ENCODE measurements around the gene GNB1. TPM values are rescaled to one million over a fixed set of nuclear protein-coding genes. Genes with fewer than 3 reads are reported as not detected.
A peak's percentile ranks its signal among the peaks of the same experiment; 100 is the strongest.

The GNB1 gene
- total and polyA plus RNA-seq, 9 of the 15 experiments (the other 6 are each of a cell fraction or from before 2014, with no cell fraction given) = 34.3 to 388 (median 114) TPM

- TF ChIP-seq, protein P1, sequence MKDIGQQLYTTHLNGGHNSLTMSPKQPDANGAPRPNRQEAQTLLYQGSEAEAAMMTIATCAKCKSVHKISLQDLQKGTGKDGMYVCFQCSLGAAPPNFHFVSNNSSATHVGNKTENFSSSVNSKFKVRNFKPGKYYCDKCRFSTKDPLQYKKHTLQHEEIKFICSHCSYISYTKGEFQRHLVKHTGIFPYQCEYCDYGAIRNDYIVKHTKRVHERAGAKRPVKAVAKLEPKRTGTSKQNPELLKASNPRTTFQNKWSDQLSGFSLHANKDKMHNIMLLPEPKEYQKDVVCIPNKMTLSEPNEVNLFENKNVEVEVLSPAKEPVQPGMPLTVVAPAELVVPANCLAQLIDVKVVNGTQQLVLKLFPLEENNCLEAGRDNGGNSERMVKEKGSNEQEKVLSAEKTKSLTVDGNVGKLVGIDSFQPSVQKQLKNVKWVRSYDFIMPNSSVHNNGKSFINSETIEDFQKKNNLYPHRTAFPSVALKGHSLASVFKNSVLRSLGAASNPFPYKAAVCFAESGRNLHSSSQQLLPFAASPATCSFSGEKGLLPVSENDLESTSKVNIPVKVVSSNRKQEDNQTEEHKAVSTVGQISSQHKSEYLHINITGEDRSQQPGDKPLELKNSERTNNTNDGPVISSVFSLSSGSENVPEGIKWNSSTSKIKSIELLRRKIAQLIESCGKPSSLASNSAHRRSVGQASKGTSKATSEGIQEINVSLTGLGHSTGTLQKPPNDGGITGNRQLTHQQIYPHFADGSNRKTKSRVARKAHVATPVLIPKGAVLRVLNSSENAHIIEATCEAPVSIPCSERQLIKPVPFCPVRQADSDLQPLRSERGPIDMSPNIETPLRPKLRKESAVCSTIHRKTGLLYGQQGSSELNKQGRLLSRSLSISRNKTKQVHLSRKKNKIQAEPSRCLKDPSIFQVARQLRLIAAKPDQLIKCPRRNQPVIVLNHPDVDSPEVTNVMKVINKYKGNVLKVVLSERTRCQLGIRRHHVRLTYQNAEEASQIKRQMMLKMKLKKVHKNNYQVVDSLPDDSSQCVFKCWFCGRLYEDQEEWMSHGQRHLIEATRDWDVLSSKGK (CRISPR knock-in tag; IDR thresholded peaks at IDR 0.05) = no peak
- TF ChIP-seq ZNF431 (CRISPR knock-in tag; IDR thresholded peaks at IDR 0.05) = no peak
- TF ChIP-seq ZNF655 (CRISPR knock-in tag; IDR thresholded peaks at IDR 0.05) = no peak
- no peak for TF ChIP-seq ESRRA (IDR thresholded peaks at IDR 0.05; ENCODE audit: borderline replicate concordance, low read depth)
- no peak for TF ChIP-seq KHSRP (IDR thresholded peaks at IDR 0.05)
- TF ChIP-seq KAT2B (IDR thresholded peaks at IDR 0.05; ENCODE audit: low read depth, low read length) = no peak
- no peak for TF ChIP-seq NR1H2 (CRISPR knock-in tag; IDR thresholded peaks at IDR 0.05)
- TF ChIP-seq POLR2A (conservative IDR thresholded peaks at IDR 0.05) = peak; percentile 64; the same call in 1 of the 2 replicates
- no peak for TF ChIP-seq ETS2 (tag; IDR thresholded peaks at IDR 0.05; ENCODE audit: borderline replicate concordance, poor library complexity, severe bottlenecking)
- TF ChIP-seq SRSF3 (IDR thresholded peaks at IDR 0.05; ENCODE audit: insufficient read depth, low read length) = no peak
- TF ChIP-seq, protein P2, sequence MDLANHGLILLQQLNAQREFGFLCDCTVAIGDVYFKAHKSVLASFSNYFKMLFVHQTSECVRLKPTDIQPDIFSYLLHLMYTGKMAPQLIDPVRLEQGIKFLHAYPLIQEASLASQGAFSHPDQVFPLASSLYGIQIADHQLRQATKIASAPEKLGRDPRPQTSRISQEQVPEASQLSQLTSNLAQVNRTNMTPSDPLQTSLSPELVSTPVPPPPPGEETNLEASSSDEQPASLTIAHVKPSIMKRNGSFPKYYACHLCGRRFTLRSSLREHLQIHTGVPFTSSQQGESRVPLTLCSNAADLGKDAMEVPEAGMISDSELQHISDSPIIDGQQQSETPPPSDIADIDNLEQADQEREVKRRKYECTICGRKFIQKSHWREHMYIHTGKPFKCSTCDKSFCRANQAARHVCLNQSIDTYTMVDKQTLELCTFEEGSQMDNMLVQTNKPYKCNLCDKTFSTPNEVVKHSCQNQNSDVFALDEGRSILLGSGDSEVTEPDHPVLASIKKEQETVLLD (IDR thresholded peaks at IDR 0.05) = no peak; the same call in 1 of the 2 replicates
- TF ChIP-seq ZNF408 (CRISPR knock-in tag; IDR thresholded peaks at IDR 0.05; ENCODE audit: low read depth) = no peak
- no peak for TF ChIP-seq PTRF (tag; IDR thresholded peaks at IDR 0.05)
- peak; percentile 69; the same call in 1 of the 2 replicates for TF ChIP-seq ERF (CRISPR knock-in tag; IDR thresholded peaks at IDR 0.05)
- peak; percentile 87 for TF ChIP-seq ZEB2 (IDR thresholded peaks at IDR 0.05)
- no peak for TF ChIP-seq CBX5 (IDR thresholded peaks at IDR 0.05; ENCODE audit: borderline replicate concordance, low read depth)
- TF ChIP-seq, protein P3, sequence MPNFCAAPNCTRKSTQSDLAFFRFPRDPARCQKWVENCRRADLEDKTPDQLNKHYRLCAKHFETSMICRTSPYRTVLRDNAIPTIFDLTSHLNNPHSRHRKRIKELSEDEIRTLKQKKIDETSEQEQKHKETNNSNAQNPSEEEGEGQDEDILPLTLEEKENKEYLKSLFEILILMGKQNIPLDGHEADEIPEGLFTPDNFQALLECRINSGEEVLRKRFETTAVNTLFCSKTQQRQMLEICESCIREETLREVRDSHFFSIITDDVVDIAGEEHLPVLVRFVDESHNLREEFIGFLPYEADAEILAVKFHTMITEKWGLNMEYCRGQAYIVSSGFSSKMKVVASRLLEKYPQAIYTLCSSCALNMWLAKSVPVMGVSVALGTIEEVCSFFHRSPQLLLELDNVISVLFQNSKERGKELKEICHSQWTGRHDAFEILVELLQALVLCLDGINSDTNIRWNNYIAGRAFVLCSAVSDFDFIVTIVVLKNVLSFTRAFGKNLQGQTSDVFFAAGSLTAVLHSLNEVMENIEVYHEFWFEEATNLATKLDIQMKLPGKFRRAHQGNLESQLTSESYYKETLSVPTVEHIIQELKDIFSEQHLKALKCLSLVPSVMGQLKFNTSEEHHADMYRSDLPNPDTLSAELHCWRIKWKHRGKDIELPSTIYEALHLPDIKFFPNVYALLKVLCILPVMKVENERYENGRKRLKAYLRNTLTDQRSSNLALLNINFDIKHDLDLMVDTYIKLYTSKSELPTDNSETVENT (CRISPR knock-in tag; IDR thresholded peaks at IDR 0.05) = no peak
- TF ChIP-seq MTA3 (IDR thresholded peaks at IDR 0.05; ENCODE audit: borderline replicate concordance) = peak; percentile 27; the same call in 1 of the 2 replicates
- no peak for TF ChIP-seq HNRNPH1 (optimal IDR thresholded peaks at IDR 0.05; ENCODE audit: low read depth, low read length)
- peak; percentile 84 for TF ChIP-seq EP400 (IDR thresholded peaks at IDR 0.05)
These were observed 108.3 kb downstream of the GNB1 start (continued) for GRCh38 chr1:1782399-1783221.
